Measurements from ENCODE around the gene RPS6KB1. TPM values are rescaled to one million over a fixed set of nuclear protein-coding genes. Genes with fewer than 3 reads are reported as not detected.
A peak's percentile ranks its signal among the peaks of the same experiment; 100 is the strongest.

The RPS6KB1 gene
- total and polyA plus RNA-seq, 11 donors, result 7.8 to 29.4 (median 22.7) TPM

DNA sequence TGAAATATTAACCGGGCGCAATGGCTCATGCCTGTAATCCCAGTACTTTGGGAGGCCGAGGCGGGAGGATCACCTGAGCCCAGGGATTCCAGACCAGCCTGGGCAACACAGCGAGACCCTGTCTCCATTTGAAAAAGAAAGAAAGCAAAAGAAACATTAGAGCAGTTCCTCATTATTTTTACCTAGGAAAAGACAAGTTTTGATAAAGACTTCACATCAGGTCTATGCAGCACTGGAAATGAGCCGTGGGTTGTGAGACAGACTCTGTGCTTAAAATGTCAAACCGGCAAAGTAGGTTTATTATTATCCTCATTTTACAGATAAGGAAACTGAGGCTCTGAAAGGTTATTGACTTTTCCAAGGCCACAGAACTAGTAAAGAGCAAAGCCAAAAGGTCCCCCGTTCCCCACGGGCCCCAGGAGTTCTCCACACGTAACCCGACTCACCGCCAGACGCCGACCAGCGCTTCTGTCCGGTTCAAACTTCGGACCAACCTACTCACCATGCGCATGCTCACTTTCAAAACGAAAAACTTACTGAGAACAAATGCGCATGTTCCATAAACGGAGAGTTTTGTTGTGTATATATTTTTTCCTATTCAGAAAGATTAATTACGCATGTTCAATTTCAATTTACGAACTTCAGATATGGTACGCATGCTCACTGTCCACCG is 534 bp upstream of the RPS6KB1 start:
- Histone ChIP-seq H3K4me3 (peak overlapping the region; percentile 57 to 100 (median 91)), H3K27me3 (no peaks in the 10 kb centered on the region), H3K36me3 (peaks cover 0 to 38% (median 18%) of the 10 kb centered on the region in 9 donors), H3K27ac (peak overlapping the region in 11 of 12 donors; percentile 17 to 95 (median 88)), H3K4me1 (peaks cover 0 to 33% (median 20%) of the 10 kb centered on the region in 12 donors), H3K9me3 (no peaks in the 10 kb centered on the region)
- intact Hi-C loops (cut with DNase I), result loop anchor here in 2 of 10 donors (2.0 to 10.0 kb wide), 2 partner anchors 72 kb away; partner anchors contain the start of gene RNFT1 (in 2 of the 2)
- WGBS, 4 donors, result 8 to 11% (median 10%) methylated on average over 25 of the region's 25 CpGs
- no peak for DNase-seq
- TF ChIP-seq, protein P1, sequence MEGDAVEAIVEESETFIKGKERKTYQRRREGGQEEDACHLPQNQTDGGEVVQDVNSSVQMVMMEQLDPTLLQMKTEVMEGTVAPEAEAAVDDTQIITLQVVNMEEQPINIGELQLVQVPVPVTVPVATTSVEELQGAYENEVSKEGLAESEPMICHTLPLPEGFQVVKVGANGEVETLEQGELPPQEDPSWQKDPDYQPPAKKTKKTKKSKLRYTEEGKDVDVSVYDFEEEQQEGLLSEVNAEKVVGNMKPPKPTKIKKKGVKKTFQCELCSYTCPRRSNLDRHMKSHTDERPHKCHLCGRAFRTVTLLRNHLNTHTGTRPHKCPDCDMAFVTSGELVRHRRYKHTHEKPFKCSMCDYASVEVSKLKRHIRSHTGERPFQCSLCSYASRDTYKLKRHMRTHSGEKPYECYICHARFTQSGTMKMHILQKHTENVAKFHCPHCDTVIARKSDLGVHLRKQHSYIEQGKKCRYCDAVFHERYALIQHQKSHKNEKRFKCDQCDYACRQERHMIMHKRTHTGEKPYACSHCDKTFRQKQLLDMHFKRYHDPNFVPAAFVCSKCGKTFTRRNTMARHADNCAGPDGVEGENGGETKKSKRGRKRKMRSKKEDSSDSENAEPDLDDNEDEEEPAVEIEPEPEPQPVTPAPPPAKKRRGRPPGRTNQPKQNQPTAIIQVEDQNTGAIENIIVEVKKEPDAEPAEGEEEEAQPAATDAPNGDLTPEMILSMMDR (IDR thresholded peaks at IDR 0.05), result peak in 1 of 12 donors; percentile 16
- no peak for TF ChIP-seq POLR2A (IDR thresholded peaks at IDR 0.05)
- ATAC-seq, result peak; percentile 60 to 74 (median 70)

DNA sequence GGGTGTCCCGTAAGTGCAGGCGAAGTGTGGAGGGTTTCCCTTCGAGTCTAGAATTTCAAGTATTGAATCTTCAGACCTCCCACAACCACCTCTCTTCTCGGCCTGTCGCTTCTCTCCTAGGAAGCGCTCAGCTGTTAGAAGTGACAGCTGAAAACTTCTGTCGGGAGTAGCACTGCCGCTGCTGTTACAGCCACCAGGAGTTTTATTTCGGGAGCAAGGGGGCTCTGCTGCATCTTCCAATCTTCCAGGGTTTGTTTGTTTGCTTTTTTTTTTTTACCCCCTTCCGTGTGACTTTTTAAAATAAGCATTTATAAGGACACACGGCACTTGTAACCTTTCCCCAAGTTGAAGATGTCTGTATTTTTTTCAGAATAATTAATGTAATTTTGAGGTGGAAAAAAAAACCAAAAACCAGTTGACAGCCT is 767 bp downstream of the RPS6KB1 start:
- H3K36me3 ChIP-seq, result peaks cover 0 to 25% (median 7%) of the 10 kb centered on the region in 9 donors
- no peaks in the 10 kb centered on the region for H3K27me3 ChIP-seq
- peak overlapping the region; percentile 67 to 100 (median 91) for H3K4me3 ChIP-seq
- 0 to 1% (median 0%) methylated on average over 11 of the region's 11 CpGs for WGBS, 4 donors
- H3K27ac ChIP-seq, result peak overlapping the region; percentile 77 to 95 (median 88)
- peak in 1 of 4 donors; percentile 16 for ATAC-seq
- peaks cover 0 to 38% (median 20%) of the 10 kb centered on the region in 12 donors for H3K4me1 ChIP-seq
- intact Hi-C loops (cut with DNase I), result loop anchor here in 2 of 10 donors (2.0 to 10.0 kb wide), 2 partner anchors 71 kb away; partner anchors contain the start of gene RNFT1 (in 2 of the 2)
- TF ChIP-seq POLR2A (IDR thresholded peaks at IDR 0.05), result no peak
- TF ChIP-seq, protein P1 (IDR thresholded peaks at IDR 0.05), result no peak
- no peak for DNase-seq
- H3K9me3 ChIP-seq, result no peaks in the 10 kb centered on the region

DNA sequence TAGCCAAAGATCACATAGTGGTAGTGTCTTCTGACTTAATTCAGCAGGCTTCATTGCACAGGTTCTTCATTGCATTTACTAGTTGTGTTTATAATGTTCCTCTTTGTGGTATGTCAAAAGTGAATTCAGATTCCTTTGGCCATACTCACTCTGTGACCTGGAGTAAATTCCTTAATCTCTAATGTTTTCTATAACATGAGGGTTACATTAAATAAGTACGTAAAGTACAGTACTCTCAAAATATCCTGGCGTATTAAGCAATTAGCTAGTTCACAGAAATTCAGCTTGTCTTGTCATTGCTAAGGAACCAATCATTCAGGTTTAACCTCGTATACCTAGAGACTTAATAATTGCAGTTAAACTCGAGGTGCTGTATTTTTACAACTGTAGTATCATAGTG is 4.2 kb downstream of the RPS6KB1 start:
- H3K4me3 ChIP-seq, result no peak overlapping the region
- 77 to 87% (median 86%) methylated on average over 4 of the region's 4 CpGs for WGBS, 4 donors
- H3K27me3 ChIP-seq, result no peaks in the 10 kb centered on the region
- intact Hi-C loops (cut with DNase I), result loop anchor here in 1 of 10 donors (10.0 kb wide), 1 partner anchor 68 kb away; the partner anchor contains the start of gene RNFT1
- H3K4me1 ChIP-seq, result peaks cover 0 to 33% (median 13%) of the 10 kb centered on the region in 12 donors
- peaks cover 0 to 18% (median 0%) of the 10 kb centered on the region in 9 donors for H3K36me3 ChIP-seq
- DNase-seq (no peak), ATAC-seq (no peak)
- TF ChIP-seq, protein P1 (IDR thresholded peaks at IDR 0.05), result no peak
- no peak for TF ChIP-seq POLR2A (IDR thresholded peaks at IDR 0.05)
- H3K27ac ChIP-seq, result no peak overlapping the region
- no peaks in the 10 kb centered on the region for H3K9me3 ChIP-seq

DNA sequence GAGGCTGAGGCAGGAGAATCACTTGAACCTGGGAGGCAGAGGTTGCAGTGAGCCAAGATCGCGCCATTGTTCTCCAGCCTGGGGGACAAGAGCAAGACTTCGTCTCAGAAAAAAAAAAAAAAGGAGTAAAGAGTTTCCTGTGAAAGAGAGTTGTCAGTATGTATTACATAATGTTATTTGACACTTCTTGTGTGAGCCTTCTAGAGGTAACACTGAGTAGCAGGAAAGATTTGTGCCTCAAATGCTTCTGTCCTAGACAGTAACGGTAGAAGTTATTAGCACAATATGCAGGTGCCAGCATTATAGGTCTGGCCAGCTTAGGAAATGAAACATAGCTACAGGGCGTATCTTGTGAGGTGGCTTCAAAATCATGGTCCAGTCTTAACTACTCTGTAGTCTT is 6.2 kb downstream of the RPS6KB1 start:
- no peak overlapping the region for H3K27ac ChIP-seq

More for the DNA sequence above, 6.2 kb downstream of the RPS6KB1 start:
- DNase-seq (no peak), ATAC-seq (peak in 2 of 4 donors; percentile 52 to 64)
- intact Hi-C loops (cut with DNase I), result loop anchor here in 1 of 10 donors (10.0 kb wide), 1 partner anchor 66 kb away; the partner anchor contains the start of gene RNFT1
- H3K36me3 ChIP-seq, result peaks cover 0 to 18% (median 0%) of the 10 kb centered on the region in 9 donors
- H3K4me3 ChIP-seq, result no peak overlapping the region
- TF ChIP-seq POLR2A (IDR thresholded peaks at IDR 0.05), result no peak
- TF ChIP-seq, protein P1 (IDR thresholded peaks at IDR 0.05), result peak in 3 of 12 donors; percentile 6 to 32 (median 18)
- WGBS, 4 donors, result 43 to 83% (median 79%) methylated on average over 5 of the region's 5 CpGs
- H3K27me3 ChIP-seq, result no peaks in the 10 kb centered on the region
- H3K4me1 ChIP-seq, result peaks cover 0 to 28% (median 9%) of the 10 kb centered on the region in 12 donors
- H3K9me3 ChIP-seq, result no peaks in the 10 kb centered on the region
